SK-N-SH treated with all-trans-retinoic acid at 6 μM for 48 hours (cell line): ENCODE results near the gene FBXO27.

Experiments
- ATAC-seq: fragments of 200-7000 bp; cut with Tn5 transposase; 3 replicates; pipeline ENCODE4 v1.9.1; 2020; ENCODE audit warnings: mild to moderate bottlenecking, moderate library complexity
- ARNTL ChIP-seq: fragments of 450-650 bp; formaldehyde crosslinking; IDR thresholded peaks from 2 replicates; pipeline ENCODE4 v1.5.0; 2020; ENCODE audit warnings: low read depth, mild to moderate bottlenecking, moderate library complexity, borderline replicate concordance
- BACH2 ChIP-seq: fragments of 250-450 bp; sonication (Bioruptor Pico); IDR thresholded peaks from 2 replicates; pipeline ENCODE4 v1.9.0; 2021; ENCODE audit warnings: mild to moderate bottlenecking, borderline replicate concordance
- CSDC2 ChIP-seq: fragments of 250-450 bp; sonication (Bioruptor Pico); IDR thresholded peaks from 2 replicates; pipeline ENCODE4 v1.5.0; 2020; ENCODE audit warnings: mild to moderate bottlenecking, moderate library complexity
- CSRNP3 ChIP-seq: fragments of 250-450 bp; sonication (Bioruptor Pico); IDR thresholded peaks from 2 replicates; pipeline ENCODE4 v1.5.1; 2021; ENCODE audit warnings: mild to moderate bottlenecking, moderate library complexity
- GLIS3 ChIP-seq: fragments of 250-450 bp; sonication (Bioruptor Pico); IDR thresholded peaks from 2 replicates; pipeline ENCODE4 v1.5.0; 2020; ENCODE audit warnings: mild to moderate bottlenecking, moderate library complexity
- ISL1 ChIP-seq: fragments of 250-450 bp; sonication (Bioruptor Pico); IDR thresholded peaks from 2 replicates; pipeline ENCODE4 v2.1.2; 2022; ENCODE audit warnings: mild to moderate bottlenecking, moderate library complexity
- OSR1 ChIP-seq: fragments of 250-450 bp; sonication (Bioruptor Pico); IDR thresholded peaks from 2 replicates; pipeline ENCODE4 v1.8.0; 2022; ENCODE audit warnings: moderate library complexity, mild to moderate bottlenecking, inconsistent platforms
- PATZ1 ChIP-seq: fragments of 250-450 bp; sonication (Bioruptor Pico); IDR thresholded peaks from 2 replicates; pipeline ENCODE4 v1.8.0; 2020; ENCODE audit warnings: mild to moderate bottlenecking, moderate library complexity, borderline replicate concordance
- POU6F1 ChIP-seq: fragments of 250-450 bp; sonication (Bioruptor Pico); IDR thresholded peaks from 2 replicates; pipeline ENCODE4 v1.8.0; 2021; ENCODE audit warnings: low read depth, mild to moderate bottlenecking, moderate library complexity, borderline replicate concordance
- PPARA ChIP-seq: fragments of 250-450 bp; sonication (Bioruptor Pico); IDR thresholded peaks from 2 replicates; pipeline ENCODE4 v1.5.0; 2020; ENCODE audit warnings: mild to moderate bottlenecking, borderline replicate concordance
- RARB ChIP-seq: fragments of 250-450 bp; sonication (Bioruptor Pico); IDR thresholded peaks from 2 replicates; pipeline ENCODE4 v1.8.0; 2021; ENCODE audit warnings: mild to moderate bottlenecking, moderate library complexity
- SNAI2 ChIP-seq: fragments of 250-450 bp; sonication (Bioruptor Pico); IDR thresholded peaks from 2 replicates; pipeline ENCODE4 v1.5.0; 2020; ENCODE audit warnings: mild to moderate bottlenecking, moderate library complexity
- TCF4 ChIP-seq: fragments of 250-450 bp; sonication (Bioruptor Pico); IDR thresholded peaks from 2 replicates; pipeline ENCODE4 v1.8.0; 2021; ENCODE audit warnings: mild to moderate bottlenecking, moderate library complexity, borderline replicate concordance
- TOX ChIP-seq: fragments of 250-450 bp; sonication (Bioruptor Pico); IDR thresholded peaks from 2 replicates; pipeline ENCODE4 v1.8.0; 2021; ENCODE audit warnings: mild to moderate bottlenecking, moderate library complexity, borderline replicate concordance
- ZC3H10 ChIP-seq: fragments of 250-450 bp; sonication (Bioruptor Pico); IDR thresholded peaks from 2 replicates; pipeline ENCODE4 v1.5.1; 2021; ENCODE audit warnings: mild to moderate bottlenecking, moderate library complexity
- ZFP3 ChIP-seq: fragments of 250-450 bp; sonication (Bioruptor Pico); IDR thresholded peaks from 2 replicates; pipeline ENCODE4 v1.5.0; 2020; ENCODE audit warnings: mild to moderate bottlenecking, moderate library complexity
- ZFP30 ChIP-seq: fragments of 450-650 bp; formaldehyde crosslinking; IDR thresholded peaks from 2 replicates; pipeline ENCODE4 v1.5.0; 2022; ENCODE audit warnings: mild to moderate bottlenecking, moderate library complexity
- ZNF565 ChIP-seq: fragments of 450-650 bp; formaldehyde crosslinking; conservative IDR thresholded peaks from 2 replicates; pipeline ENCODE4 v1.5.0; 2020; ENCODE audit warnings: low read depth, mild to moderate bottlenecking, moderate library complexity
- ZNF70 ChIP-seq: fragments of 450-650 bp; formaldehyde crosslinking; IDR thresholded peaks from 2 replicates; pipeline ENCODE4 v1.5.0; 2020; ENCODE audit warnings: mild to moderate bottlenecking, moderate library complexity
- ZNF8 ChIP-seq: fragments of 450-650 bp; formaldehyde crosslinking; IDR thresholded peaks from 2 replicates; pipeline ENCODE4 v1.5.0; 2020; ENCODE audit warnings: mild to moderate bottlenecking, moderate library complexity
- TF ChIP-seq, protein P1 (sequence below): fragments of 250-450 bp; sonication (Bioruptor Pico); IDR thresholded peaks from 2 replicates; pipeline ENCODE4 v1.5.1; 2020; ENCODE audit warnings: low read depth, mild to moderate bottlenecking, moderate library complexity

The FBXO27 gene

DNA sequence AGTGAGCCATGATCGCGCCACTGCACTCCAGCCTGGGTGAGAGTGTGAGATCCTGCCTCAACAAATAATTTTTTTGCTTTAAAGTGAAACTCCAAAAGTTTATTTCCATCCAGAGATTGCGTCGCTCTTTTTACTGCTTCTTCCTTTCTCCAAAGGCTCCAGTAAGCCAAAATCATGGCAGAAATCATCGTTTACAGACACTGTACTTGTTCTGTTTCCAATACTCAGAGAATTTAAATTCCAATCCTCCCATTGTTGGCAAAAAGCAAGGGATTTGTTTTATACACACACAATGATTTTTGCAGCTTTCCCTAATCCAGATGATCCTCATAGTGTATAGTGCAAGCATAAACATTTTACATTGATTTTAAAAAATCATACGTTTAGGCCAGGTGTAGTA lies 15.3 kb downstream of the FBXO27 start (continued):
- TF ChIP-seq ZNF70 (CRISPR knock-in tag) (no peak), TCF4 (no peak), ZFP30 (CRISPR knock-in tag) (no peak), ARNTL (no peak), ZNF8 (no peak), CSDC2 (CRISPR knock-in tag) (no peak), TOX (CRISPR knock-in tag) (no peak), ZFP3 (CRISPR knock-in tag) (no peak), POU6F1 (no peak), SNAI2 (no peak), RARB (CRISPR knock-in tag) (no peak), ZNF565 (CRISPR knock-in tag) (no peak)

DNA sequence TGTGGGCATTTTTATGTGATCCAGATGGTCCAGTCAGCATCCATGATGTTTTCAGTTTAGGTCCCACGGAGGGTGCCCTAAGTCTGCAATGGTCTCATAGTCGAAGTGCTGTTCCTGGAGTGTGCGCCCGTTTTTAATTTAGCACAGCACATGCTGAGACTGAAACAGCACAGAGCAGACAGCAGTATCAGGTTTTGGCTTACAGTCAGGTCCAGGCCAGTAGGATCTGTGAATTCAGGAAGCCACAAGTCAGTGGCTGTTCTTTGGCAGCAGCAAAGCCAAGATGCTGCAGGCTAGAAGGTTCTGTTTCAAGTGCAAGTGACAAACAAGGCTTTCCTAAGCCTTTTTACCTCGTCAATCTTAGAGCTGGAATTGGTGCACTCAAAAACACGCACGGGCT lies 18.3 kb downstream of the FBXO27 start:
- ATAC-seq = no peak
- no peak for TF ChIP-seq PATZ1 (CRISPR knock-in tag)

DNA sequence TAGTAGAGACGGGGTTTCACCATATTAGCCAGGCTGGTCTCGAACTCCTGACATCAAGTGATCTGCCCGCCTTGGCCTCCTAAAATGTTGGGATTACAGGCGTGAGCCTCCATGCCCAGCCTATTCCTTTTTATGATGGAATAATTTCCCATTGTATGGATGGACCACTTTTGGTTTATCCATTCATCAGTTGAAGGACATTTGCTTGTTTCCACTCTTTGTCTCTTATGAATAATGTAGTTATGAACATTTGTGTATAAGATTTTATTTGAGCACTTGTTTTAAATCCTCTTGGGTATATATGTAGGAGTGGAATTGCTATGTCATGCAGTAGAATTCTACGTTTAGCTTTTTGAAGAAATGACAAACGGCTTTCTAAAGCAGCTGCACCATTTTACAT lies 23.3 kb downstream of the FBXO27 start:
- no peak for ATAC-seq
- TF ChIP-seq ZNF70 (CRISPR knock-in tag) (no peak), ZC3H10 (CRISPR knock-in tag) (no peak), PATZ1 (CRISPR knock-in tag) (no peak), TCF4 (no peak), CSDC2 (CRISPR knock-in tag) (no peak), POU6F1 (no peak), OSR1 (CRISPR knock-in tag) (no peak), PPARA (CRISPR knock-in tag) (no peak), ZFP3 (CRISPR knock-in tag) (no peak)

DNA sequence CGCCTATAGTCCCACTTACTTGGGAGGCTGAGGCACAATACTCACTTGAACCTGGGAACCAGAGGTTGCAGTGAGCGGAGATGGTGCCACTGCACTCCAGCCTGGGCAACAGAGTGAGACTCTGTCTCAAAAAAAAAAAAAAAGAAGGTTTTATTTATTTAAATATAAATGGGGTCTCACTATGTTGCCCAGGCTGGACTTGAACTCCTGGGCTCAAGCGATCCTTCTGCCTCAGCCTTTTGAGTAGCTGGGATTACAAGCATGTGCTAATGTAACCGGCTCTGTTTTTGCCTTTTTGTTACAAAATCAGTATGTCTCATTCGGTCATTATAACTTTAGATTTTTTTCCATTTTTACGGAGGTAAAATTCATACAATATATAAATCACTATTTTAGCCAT lies 24.2 kb downstream of the FBXO27 start:
- TF ChIP-seq BACH2 (CRISPR knock-in tag) (no peak), CSRNP3 (no peak), ZNF70 (CRISPR knock-in tag) (no peak), ISL1 (CRISPR knock-in tag) (no peak), OSR1 (CRISPR knock-in tag) (no peak), TOX (CRISPR knock-in tag) (no peak), ZFP30 (CRISPR knock-in tag) (no peak), CSDC2 (CRISPR knock-in tag) (no peak), SNAI2 (no peak), ZC3H10 (CRISPR knock-in tag) (no peak), POU6F1 (no peak), ZNF8 (no peak), RARB (CRISPR knock-in tag) (no peak), TCF4 (no peak), GLIS3 (no peak)
- TF ChIP-seq, protein P1, sequence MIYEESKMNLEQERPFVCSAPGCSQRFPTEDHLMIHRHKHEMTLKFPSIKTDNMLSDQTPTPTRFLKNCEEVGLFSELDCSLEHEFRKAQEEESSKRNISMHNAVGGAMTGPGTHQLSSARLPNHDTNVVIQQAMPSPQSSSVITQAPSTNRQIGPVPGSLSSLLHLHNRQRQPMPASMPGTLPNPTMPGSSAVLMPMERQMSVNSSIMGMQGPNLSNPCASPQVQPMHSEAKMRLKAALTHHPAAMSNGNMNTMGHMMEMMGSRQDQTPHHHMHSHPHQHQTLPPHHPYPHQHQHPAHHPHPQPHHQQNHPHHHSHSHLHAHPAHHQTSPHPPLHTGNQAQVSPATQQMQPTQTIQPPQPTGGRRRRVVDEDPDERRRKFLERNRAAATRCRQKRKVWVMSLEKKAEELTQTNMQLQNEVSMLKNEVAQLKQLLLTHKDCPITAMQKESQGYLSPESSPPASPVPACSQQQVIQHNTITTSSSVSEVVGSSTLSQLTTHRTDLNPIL (CRISPR knock-in tag) = no peak
- no peak for ATAC-seq
